ES-I3 (cell line): ENCODE results near the gene ZXDC.

ENCODE experiments used
- H3K36me3 ChIP-seq: 2 replicates; pipeline ENCODE4 v1.6.1; 2013; ENCODE audit warnings: mild to moderate bottlenecking, low read length, control low read depth, moderate library complexity; ENCODE audit not compliant: insufficient read depth
- H3K4me1 ChIP-seq: 2 replicates; pipeline ENCODE4 v1.6.1; 2013; ENCODE audit warnings: mild to moderate bottlenecking, control low read depth, low read length; ENCODE audit not compliant: insufficient read depth
- H3K9ac ChIP-seq: 2 replicates; pipeline ENCODE4 v1.6.1; 2013; ENCODE audit warnings: low read depth, mild to moderate bottlenecking, low read length, moderate library complexity
- H3K9me3 ChIP-seq: 2 replicates; pipeline ENCODE4 v1.6.1; 2013; ENCODE audit warnings: mild to moderate bottlenecking, low read length, moderate library complexity; ENCODE audit not compliant: control insufficient read depth, insufficient read depth

ZXDC gene

GRCh38 chr3:126475413-126476114 is at the start of gene ZXDC:
TSS of gene ZXDC (minus strand) at chr3:126475891. CDS start at chr3:126475865, 26 bp downstream.
- Histone ChIP-seq H3K9me3 (no peaks in the 10 kb centered on the region), H3K36me3 (peaks cover 7% of the 10 kb centered on the region), H3K9ac (peak within 1 kb of the TSS; percentile 78), H3K4me1 (peaks cover 21% of the 10 kb centered on the region)

- Histone ChIP-seq H3K9ac (peak overlapping the region; percentile 71; the same call in 1 of the 2 replicates), H3K36me3 (no peaks in the 10 kb centered on the region), H3K4me1 (no peaks in the 10 kb centered on the region; the same call in 1 of the 2 replicates), H3K9me3 (no peaks in the 10 kb centered on the region)
These were observed 49.6 kb upstream of the ZXDC start for GRCh38 chr3:126525091-126525852.

- Histone ChIP-seq H3K36me3 (no peaks in the 10 kb centered on the region), H3K9ac (peak overlapping the region; percentile 71), H3K4me1 (no peaks in the 10 kb centered on the region; the same call in 1 of the 2 replicates), H3K9me3 (no peaks in the 10 kb centered on the region)
These were observed 48.8 kb upstream of the ZXDC start for GRCh38 chr3:126524429-126524988.

GRCh38 chr3:126523745-126524428 is 48.2 kb upstream of the ZXDC start, which contains the start of gene CHST13:
TSS of gene CHST13 (plus strand) at chr3:126524155. CDS start at chr3:126524333, 178 bp downstream.
- no peaks in the 10 kb centered on the region; the same call in 1 of the 2 replicates for H3K4me1 ChIP-seq
- no peaks in the 10 kb centered on the region for H3K9me3 ChIP-seq
- peak within 1 kb of the TSS; percentile 71 for H3K9ac ChIP-seq
- no peaks in the 10 kb centered on the region for H3K36me3 ChIP-seq

GRCh38 chr3:126522363-126522788 is 46.7 kb upstream of the ZXDC start:
- H3K9ac ChIP-seq: no peak overlapping the region
- no peaks in the 10 kb centered on the region for H3K36me3 ChIP-seq
- H3K9me3 ChIP-seq: no peaks in the 10 kb centered on the region
- no peaks in the 10 kb centered on the region; the same call in 1 of the 2 replicates for H3K4me1 ChIP-seq

GRCh38 chr3:126521122-126521891 is 45.6 kb upstream of the ZXDC start:
- Histone ChIP-seq H3K36me3 (no peaks in the 10 kb centered on the region), H3K9ac (no peak overlapping the region), H3K9me3 (no peaks in the 10 kb centered on the region), H3K4me1 (no peaks in the 10 kb centered on the region; the same call in 1 of the 2 replicates)

- H3K36me3 ChIP-seq: no peaks in the 10 kb centered on the region
- no peaks in the 10 kb centered on the region for H3K9me3 ChIP-seq
- H3K9ac ChIP-seq: no peak overlapping the region
- no peaks in the 10 kb centered on the region; the same call in 1 of the 2 replicates for H3K4me1 ChIP-seq
These were observed 44.1 kb upstream of the ZXDC start for GRCh38 chr3:126519506-126520455.

- H3K36me3 ChIP-seq: no peaks in the 10 kb centered on the region
- H3K9me3 ChIP-seq: no peaks in the 10 kb centered on the region
- H3K4me1 ChIP-seq: no peaks in the 10 kb centered on the region
- H3K9ac ChIP-seq: no peak overlapping the region
These were observed 43.1 kb upstream of the ZXDC start for GRCh38 chr3:126518779-126519177.

- no peaks in the 10 kb centered on the region for H3K4me1 ChIP-seq
- no peaks in the 10 kb centered on the region for H3K36me3 ChIP-seq
- H3K9ac ChIP-seq: no peak overlapping the region
- H3K9me3 ChIP-seq: no peaks in the 10 kb centered on the region
These were observed 42.5 kb upstream of the ZXDC start for GRCh38 chr3:126517986-126518778.

GRCh38 chr3:126517291-126517951 is 41.7 kb upstream of the ZXDC start, which contains the start of gene UROC1:
TSS of gene UROC1 (minus strand) at chr3:126517773. CDS start at chr3:126517719, 54 bp downstream.
- no peaks in the 10 kb centered on the region for H3K9me3 ChIP-seq
- no peak within 1 kb of the TSS for H3K9ac ChIP-seq
- no peaks in the 10 kb centered on the region for H3K36me3 ChIP-seq
- no peaks in the 10 kb centered on the region for H3K4me1 ChIP-seq

- H3K4me1 ChIP-seq: no peaks in the 10 kb centered on the region
- no peak overlapping the region for H3K9ac ChIP-seq
- H3K36me3 ChIP-seq: no peaks in the 10 kb centered on the region
- H3K9me3 ChIP-seq: no peaks in the 10 kb centered on the region
These were observed 41.2 kb upstream of the ZXDC start for GRCh38 chr3:126516936-126517290.
